Stimulated activated CD4-positive, alpha-beta T cell treated with anti-CD3 and anti-CD28 coated beads, Interleukin-4, amount 100 ng/mL, for 4 hours (primary cell): ENCODE measurements around the gene KRTAP10-11.
"Not testable (repeated sequence)": the region's sequence is repeated elsewhere in the genome, so short reads cannot be mapped to it uniquely, and the experiment has no call there.

Experiments
- DNase-seq, 2 experiments: peaks; one replicate each; pipeline ENCODE4 v3.0.0-alpha.2; 2020

KRTAP10-11 gene

DNA sequence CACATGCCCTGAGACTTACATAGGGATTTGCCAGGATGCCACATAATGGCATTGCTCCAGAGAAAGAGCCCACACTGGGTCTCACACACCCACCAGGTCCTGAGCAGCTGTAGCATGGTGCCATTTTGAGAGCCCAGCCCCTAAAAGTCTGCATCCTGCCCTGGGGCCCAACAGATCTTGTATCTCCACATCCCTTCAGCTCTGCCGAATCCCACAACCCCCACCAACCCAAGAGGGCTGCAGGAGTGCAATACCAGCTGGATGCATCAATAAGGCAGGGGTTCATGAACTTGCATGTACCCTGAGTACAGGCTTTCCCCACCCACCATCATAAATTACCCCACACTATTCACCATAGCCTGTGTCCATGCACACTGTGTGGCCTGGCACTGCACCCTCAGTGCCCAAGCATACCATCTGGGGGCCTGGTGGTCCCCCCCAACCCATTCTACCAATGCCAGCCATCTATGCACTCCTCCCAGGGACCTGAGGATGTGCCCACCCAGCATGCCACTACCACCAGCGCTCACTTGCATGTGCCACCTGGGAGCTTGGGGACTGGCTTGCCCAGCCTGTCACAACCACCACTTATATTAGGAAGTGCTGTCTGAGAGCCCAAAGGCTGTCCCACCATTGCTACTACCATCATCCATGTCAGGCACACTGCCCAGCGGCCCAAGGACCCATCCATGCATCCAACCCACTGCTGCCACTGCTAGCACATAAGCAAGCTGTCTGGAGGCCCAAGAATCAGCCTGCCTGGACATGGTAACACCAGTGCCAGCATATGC is 24.6 kb downstream of the KRTAP10-11 start:
- DNase-seq = no peak

- no peak for DNase-seq
Measured at GRCh38 chr21:44671911-44672310, 25.7 kb downstream of the KRTAP10-11 start.

GRCh38 chr21:44677881-44678280 is 31.7 kb downstream of the KRTAP10-11 start:
- DNase-seq = no peak

DNA sequence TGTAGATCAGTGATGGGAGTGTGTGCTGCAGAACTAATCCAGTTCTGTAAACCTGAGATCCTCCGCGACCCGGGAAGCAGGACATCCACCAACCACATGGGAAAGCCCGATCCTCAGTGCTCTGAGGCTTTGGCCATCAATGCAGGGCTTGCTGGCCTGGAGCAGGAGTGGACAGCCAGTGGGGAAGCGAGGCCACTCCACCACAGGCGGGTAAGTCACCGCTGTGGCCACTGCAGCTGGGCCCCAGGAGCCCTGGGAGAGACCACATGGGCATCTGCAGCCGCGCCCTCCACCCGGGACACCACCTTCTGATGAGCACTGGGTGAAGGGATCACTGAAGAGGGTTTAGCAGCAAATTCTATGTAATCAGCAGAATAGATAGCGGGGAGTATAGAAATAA is 34.9 kb downstream of the KRTAP10-11 start:
- no peak for DNase-seq

- DNase-seq = no peak
Measured at GRCh38 chr21:44681861-44682579, 35.8 kb downstream of the KRTAP10-11 start, which contains the start of gene KRTAP12-1. TSS of gene KRTAP12-1 (minus strand) at chr21:44682163. CDS start at chr21:44682123, 40 bp downstream.

- DNase-seq = no peak
Measured at GRCh38 chr21:44682580-44683151, 36.5 kb downstream of the KRTAP10-11 start.

DNA sequence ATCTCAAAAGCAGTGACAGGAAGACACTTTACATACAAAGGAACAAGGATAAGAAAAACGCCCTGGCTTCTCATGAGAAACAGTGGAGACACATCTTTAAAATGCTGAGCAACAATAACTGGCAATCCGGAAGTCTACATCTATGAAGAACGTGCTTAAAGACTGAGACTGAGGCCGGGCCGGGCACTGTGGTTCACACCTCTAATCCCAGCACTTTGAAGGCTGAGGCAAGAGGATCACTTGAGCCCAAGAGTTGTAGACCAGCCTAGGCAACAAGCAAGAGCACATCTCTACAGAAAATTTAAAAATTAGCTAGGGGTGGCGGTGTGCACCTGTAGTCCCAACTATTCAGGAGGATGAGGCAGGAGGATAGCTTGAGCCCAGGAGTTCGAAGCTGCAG is 37.9 kb downstream of the KRTAP10-11 start:
- DNase-seq = no peak

- DNase-seq = no peak
Measured at GRCh38 chr21:44684483-44684882, 38.3 kb downstream of the KRTAP10-11 start.

GRCh38 chr21:44685050-44685449 is 38.8 kb downstream of the KRTAP10-11 start:
- DNase-seq = not testable (repeated sequence)

DNA sequence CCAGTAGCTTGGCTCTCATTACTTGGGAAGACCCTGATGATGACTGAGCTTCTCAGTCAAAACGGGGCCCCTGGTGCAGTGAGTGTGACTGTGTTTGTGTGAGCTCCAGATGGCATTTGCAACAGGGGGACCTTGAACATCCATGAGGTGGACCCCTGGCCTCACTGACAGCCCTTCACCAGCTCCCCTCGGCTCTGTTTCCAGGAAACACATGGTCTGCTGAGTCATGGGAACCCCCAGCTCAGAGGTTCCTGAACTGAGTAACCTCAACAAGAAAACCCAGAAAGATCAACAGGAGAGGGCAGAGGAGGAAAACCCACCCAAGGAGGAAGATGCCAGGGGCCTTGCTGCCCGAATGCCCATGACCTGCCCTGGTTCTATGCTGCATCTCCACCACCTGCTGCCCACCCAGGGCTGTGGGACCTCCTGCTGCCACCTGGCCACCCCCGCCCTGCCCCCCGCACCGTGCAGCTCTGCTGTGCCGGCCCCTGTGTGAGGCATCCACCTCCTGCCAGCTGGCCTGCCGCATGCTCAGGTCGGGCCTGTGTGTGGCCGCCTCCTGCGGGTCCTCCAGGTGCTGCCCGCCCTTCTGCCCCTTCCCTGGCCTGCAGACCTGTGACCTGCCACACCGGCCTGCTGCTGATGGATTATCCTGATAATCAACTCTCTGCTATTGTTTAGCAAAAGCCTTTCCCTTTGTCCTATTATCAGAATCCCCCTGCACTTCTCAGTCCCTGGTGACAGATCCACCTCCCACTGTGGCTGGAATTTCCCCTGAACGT is 40.0 kb downstream of the KRTAP10-11 start:
- DNase-seq = no peak

DNA sequence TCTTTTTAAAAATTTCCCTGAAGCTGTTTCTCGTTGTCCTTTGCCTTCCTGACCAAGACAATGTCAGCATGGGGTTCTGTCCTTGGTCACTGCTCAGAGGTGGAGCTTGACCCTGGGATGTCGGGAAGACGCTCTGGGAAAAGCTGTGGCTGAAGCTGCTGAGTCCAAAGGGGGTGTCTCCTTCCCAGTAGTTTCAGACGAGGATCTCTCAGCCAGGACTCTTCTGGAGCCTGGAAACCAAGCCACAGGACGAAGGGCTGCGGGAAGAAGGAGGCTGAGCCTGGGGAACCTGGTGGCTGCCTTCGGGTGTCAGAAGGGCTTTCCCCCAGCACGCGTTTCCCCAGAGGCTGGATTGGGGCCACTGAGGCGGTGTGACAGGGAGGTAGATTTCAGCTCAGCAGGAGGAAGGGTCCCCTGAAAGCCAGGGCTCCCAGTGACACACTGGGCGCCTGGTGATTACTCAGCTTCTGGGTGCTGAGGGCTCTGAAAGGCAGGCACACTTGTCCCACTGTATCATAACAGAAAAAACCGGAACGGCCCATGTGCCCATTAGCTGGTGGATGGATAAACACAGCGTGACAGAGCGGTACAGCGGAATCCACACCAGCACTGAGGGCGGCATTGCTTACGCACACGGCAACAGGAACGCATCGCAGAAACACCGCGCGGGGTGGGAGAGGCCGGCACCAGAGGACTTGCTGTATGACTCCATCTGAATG is 40.8 kb downstream of the KRTAP10-11 start:
- no peak for DNase-seq

DNA sequence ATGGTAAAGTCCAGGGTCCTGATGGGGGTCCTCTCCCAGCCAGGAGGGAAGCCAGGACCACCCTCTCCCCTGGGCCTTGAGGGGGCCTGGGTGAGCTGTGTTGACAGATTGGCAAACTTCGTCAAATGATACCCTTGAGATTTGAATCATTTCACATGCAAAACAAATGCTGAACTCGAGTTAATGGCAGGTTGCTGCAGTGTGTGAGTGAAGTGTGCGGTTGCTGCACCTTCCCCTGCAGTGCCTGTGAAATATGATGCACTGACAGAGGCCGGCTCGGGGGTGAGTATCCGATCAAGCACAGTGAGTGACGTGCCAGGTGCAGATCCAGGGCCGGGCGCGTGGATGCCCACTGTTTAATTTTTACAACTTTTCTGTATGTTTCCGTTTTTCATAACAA is 41.5 kb downstream of the KRTAP10-11 start:
- DNase-seq = no peak

- DNase-seq = not testable (repeated sequence)
Measured at GRCh38 chr21:44689740-44690139, 43.5 kb downstream of the KRTAP10-11 start.

DNA sequence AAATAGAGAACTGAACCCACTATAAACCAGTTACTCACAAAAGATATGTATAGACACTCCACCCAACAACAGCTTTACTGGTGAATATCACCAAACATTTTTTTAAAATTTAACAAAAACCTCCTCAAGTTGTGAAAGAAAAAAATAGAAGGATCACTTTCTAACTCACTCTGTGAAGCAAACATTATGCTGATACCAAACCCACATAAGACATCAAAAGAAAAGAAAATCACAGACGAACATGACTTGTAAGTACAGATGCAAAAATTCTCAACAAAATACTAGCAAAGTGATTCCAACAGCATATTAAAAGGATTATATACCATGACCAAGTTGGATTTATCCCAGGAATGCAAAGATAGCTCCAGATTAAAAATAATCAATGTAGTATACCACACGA is 45.5 kb downstream of the KRTAP10-11 start:
- DNase-seq = no peak

DNA sequence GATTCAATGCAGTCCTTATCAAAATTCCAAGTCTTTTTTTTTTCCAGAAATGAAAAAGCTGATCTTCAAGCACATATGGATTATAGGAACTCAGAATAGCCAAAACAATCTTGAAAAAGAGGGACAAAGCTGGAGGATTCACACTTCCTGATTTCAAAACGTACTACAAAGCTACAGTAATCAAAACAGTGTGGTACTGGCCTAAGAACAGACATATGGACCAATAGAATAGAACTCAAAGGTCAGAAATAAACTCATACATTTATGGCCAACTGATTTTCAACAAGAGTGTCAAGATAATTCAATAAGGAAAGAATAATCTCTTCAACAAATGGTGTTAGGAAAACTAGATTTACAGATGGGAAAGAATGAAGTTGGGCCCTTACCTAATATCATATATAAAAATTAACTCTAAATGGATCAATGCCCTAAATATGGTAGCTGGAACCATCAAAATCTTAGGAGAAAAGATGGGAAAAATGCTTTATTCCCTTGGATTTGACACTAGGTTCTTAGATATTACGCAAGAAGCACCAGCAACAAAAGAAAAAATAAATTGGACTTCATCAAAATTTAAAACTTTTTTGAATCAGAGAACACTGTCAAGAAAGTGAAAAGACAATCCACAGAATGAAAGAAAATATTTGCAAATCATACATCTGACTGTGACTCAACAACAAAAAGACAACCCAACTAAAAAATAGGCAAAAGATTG is 46.7 kb downstream of the KRTAP10-11 start:
- DNase-seq = no peak

DNA sequence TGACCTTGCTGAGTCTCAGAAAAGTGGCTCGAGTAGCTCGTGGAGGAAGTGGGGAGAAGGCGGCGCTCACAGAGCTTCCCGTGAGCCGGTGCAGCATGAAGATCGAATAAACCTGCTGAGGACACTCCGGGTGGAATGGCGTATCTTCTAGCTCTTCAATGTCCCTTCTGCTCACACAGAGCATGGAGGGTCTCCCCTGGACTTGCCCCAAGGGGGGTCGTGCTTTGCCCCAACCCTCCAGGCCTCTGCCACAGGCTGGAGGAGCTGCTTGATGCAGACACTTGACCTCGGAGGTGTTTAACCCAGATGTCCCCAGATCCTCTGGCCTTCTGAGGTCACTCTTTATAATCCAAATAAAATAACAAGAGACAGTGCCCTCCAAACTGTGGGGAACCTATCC is 48.6 kb downstream of the KRTAP10-11 start:
- no peak for DNase-seq

GRCh38 chr21:44695184-44695583 is 49.0 kb downstream of the KRTAP10-11 start:
- DNase-seq = no peak

DNA sequence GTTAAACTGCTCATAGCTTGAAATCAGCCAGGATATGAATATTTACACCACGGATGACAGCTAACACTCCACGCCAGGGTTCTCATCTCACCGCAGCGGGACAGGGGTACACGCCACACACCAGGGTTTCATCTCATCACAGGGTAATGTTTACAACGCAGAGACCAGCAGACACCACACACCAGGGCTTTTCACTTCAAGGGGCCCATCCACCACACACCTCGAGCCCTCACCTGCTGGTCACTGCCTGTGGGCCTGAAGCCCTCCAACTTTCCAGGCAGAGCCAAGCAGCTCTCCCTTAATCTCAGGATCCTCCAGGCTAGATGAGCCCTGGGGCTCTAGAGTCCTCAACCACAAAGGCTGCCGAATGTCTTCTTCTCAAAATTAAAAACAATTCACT is 49.4 kb downstream of the KRTAP10-11 start:
- DNase-seq = no peak

DNA sequence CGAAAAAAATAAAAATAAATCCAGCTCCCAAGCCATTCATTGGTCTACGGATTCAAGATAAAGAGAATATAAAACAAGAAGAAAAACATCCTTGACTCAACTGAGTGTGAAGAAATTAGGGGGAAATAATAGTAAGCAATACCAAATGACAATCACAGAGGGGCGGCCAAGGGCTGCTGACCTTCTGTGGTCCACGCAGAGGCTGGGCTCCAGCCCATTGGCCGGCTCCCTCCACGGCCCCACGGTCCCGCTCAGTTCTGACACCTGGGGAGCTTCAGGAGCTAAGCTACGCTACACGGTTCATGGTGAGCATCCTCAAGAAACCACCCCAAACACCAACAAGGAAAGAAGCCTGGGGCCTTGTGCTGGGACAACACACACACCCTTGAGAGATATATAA is 50.4 kb downstream of the KRTAP10-11 start:
- no peak for DNase-seq
